Immature natural killer cell (primary cell): ENCODE results near the gene PBX1. TPM values are rescaled to one million over a fixed set of nuclear protein-coding genes. Genes with fewer than 3 reads are reported as not detected.
"Not testable (repeated sequence)": the region's sequence is repeated elsewhere in the genome, so short reads cannot be mapped to it uniquely, and the experiment has no call there.

Source experiments
- DNase-seq, 3 donors: peaks; one replicate each; pipeline ENCODE4 v3.0.0; 2022; ENCODE audit warnings: mixed read lengths in 1 of 3
- H3K27ac Mint-ChIP-seq, 6 donors: one replicate each; pipeline ENCODE4 v1.8.0; 2020; ENCODE audit warnings: mixed read lengths in 6 of 6, mild to moderate bottlenecking in 5 of 6, inconsistent platforms in 4 of 6, moderate library complexity in 3 of 6
- H3K27me3 Mint-ChIP-seq, 3 donors: one replicate each; pipeline ENCODE4 v1.8.0; 2020 to 2021; ENCODE audit warnings: low read depth in 3 of 3, mild to moderate bottlenecking in 3 of 3, mixed read lengths in 3 of 3, moderate library complexity in 3 of 3, inconsistent platforms in 1 of 3
- H3K36me3 Mint-ChIP-seq, 3 donors: one replicate each; pipeline ENCODE4 v1.8.0; 2020; ENCODE audit warnings: mixed read lengths in 3 of 3, inconsistent platforms in 2 of 3, mild to moderate bottlenecking in 2 of 3
- H3K4me1 Mint-ChIP-seq, 2 donors: one replicate each; pipeline ENCODE4 v1.8.0; 2020; ENCODE audit warnings: inconsistent platforms in 2 of 2, mild to moderate bottlenecking in 2 of 2, mixed read lengths in 2 of 2, moderate library complexity in 1 of 2
- H3K4me3 Mint-ChIP-seq, 5 donors: one replicate each; pipeline ENCODE4 v1.8.0; 2020; ENCODE audit warnings: mild to moderate bottlenecking in 5 of 5, mixed read lengths in 5 of 5, inconsistent platforms in 3 of 5, moderate library complexity in 3 of 5
- H3K9me3 Mint-ChIP-seq, 6 donors: one replicate each; pipeline ENCODE4 v1.8.0; 2020; ENCODE audit warnings: mild to moderate bottlenecking in 6 of 6, mixed read lengths in 6 of 6, inconsistent platforms in 4 of 6, moderate library complexity in 3 of 6
- polyA plus RNA-seq, 3 donors: library from polyadenylated mRNA; unstranded; fragments of 300-500 nt; fragmentation: Illumina TruSeq; gene quantifications; one replicate each; pipeline ENCODE4 v1.2.3, GENCODE V29; 2021

The PBX1 gene
- under 1 TPM in 2 of 3 donors, not detected in 1; 0.40 to 0.72 TPM for polyA plus RNA-seq

DNA sequence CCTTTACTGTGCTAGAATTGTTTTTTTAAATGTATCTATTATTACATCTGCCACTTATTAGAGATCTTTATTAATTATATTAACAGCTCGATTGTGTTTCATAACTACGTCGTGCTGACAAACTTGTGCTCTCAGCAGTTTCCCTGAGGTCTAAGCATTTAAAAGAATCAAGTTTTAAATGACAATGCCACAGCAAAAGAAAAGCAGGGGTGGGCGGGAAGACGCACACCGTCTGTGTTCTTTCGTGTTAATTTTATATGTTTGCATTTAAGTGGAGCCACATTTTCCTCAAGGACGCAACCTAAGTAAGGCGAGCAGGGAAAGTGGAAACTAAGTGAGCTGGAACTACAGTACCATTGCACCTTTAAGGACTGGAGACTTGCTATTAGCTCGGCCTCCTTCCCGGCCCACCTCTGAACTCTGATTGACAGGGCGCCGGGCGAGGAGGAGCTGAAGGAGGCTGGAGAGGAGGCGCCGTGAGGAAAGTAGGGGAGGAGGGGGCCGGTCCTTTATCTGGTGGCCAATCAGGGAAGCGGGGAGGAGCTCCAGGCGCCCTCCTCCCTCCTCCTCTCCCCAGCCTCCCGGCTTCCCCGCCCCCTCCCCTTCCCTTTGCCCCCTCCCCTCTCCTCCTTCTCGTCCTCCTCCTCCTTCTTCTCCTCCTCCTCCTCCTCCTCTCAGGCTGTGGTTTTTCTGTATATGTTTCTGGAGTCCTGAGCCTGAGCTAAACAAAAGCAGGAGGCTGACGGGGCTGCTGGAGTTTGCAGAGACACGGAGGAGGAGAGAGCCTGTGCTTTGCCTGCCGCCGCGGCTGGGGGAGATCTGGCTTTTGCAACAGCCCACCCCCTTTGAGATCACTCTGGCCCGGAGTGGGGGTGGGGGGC, at the start of gene PBX1:
Gene PBX1 (plus strand): TSS at position 724 of the 881 bp plus-strand sequence.
- H3K36me3 Mint-ChIP-seq, result peaks cover 0 to 3% (median 0%) of the 10 kb centered on the region in 3 donors
- peaks cover 16 to 35% of the 10 kb centered on the region in 2 donors for H3K4me1 Mint-ChIP-seq
- peaks cover 2 to 8% (median 5%) of the 10 kb centered on the region in 3 donors for H3K27me3 Mint-ChIP-seq
- H3K27ac Mint-ChIP-seq, result no peak within 1 kb of the TSS
- peak within 1 kb of the TSS; percentile 67 to 88 (median 79) for H3K4me3 Mint-ChIP-seq
- DNase-seq, result peak; percentile 79 to 82 (median 80)
- H3K9me3 Mint-ChIP-seq, result no peaks in the 10 kb centered on the region

DNA sequence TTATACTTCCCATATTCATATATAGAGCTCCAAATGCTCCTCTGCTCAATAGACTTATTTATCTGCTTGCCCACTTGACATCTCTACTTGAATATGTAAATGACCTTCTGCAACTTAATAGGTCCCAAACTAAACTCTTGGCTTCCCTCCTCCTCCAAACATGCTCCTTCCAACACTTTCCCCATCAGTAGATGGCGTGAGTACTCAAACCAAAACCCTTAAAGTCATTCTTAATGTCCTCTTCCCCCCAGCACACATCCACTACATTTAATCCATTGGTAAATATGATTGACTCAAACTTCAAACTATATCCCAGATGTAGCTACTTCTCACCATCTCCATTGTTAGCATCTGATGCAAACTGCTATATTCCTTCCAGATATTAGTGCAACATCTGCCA, 48.5 kb upstream of the PBX1 start:
- no peak overlapping the region for H3K27ac Mint-ChIP-seq
- H3K36me3 Mint-ChIP-seq, result no peaks in the 10 kb centered on the region

GRCh38 chr1:164511001-164511705, 47.8 kb upstream of the PBX1 start:
- Mint-ChIP-seq H3K27ac (no peak overlapping the region), H3K9me3 (no peaks in the 10 kb centered on the region), H3K4me1 (no peaks in the 10 kb centered on the region), H3K36me3 (no peaks in the 10 kb centered on the region), H3K27me3 (peaks cover 0 to 5% (median 0%) of the 10 kb centered on the region in 3 donors), H3K4me3 (no peak overlapping the region)
- DNase-seq, result no peak

More for the DNA sequence above, 48.5 kb upstream of the PBX1 start:
- no peak for DNase-seq
- Mint-ChIP-seq H3K9me3 (no peaks in the 10 kb centered on the region), H3K4me1 (no peaks in the 10 kb centered on the region), H3K4me3 (no peak overlapping the region), H3K27me3 (peaks cover 0 to 6% (median 0%) of the 10 kb centered on the region in 3 donors)

GRCh38 chr1:164515231-164515630, 43.8 kb upstream of the PBX1 start:
- Mint-ChIP-seq H3K4me1 (peaks cover 2 to 6% of the 10 kb centered on the region in 2 donors), H3K9me3 (no peaks in the 10 kb centered on the region), H3K27ac (no peak overlapping the region), H3K36me3 (no peaks in the 10 kb centered on the region), H3K4me3 (no peak overlapping the region), H3K27me3 (peaks cover 0 to 4% (median 0%) of the 10 kb centered on the region in 3 donors)
- DNase-seq, result no peak

GRCh38 chr1:164515711-164516331, 43.2 kb upstream of the PBX1 start:
- Mint-ChIP-seq H3K4me3 (no peak overlapping the region), H3K27ac (no peak overlapping the region), H3K36me3 (no peaks in the 10 kb centered on the region), H3K4me1 (peaks cover 2 to 6% of the 10 kb centered on the region in 2 donors), H3K27me3 (peaks cover 0 to 4% (median 2%) of the 10 kb centered on the region in 3 donors), H3K9me3 (no peaks in the 10 kb centered on the region)
- no peak for DNase-seq

DNA sequence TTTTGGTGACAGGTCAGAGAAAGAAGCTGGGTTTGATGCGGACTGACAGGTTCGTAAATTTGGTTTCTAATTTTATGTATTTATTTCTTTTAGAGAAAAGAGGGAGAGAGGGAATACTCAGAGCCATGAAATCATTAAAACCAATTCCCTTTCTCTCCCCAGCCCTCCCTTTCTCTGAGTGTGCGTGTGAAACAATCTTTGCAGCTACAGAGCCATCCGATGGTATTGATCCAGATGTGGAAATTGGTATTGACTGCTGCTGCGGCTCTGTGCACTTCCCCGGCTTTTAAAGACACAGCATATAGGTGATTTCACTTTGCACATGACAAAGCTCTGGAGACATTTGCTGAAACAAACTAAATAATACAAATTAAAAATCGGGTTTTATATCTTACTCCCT, 42.4 kb upstream of the PBX1 start:
- peaks cover 2 to 6% of the 10 kb centered on the region in 2 donors for H3K4me1 Mint-ChIP-seq
- H3K27ac Mint-ChIP-seq, result no peak overlapping the region
- H3K36me3 Mint-ChIP-seq, result no peaks in the 10 kb centered on the region
- no peaks in the 10 kb centered on the region for H3K9me3 Mint-ChIP-seq
- DNase-seq, result no peak
- peaks cover 0 to 6% (median 4%) of the 10 kb centered on the region in 3 donors for H3K27me3 Mint-ChIP-seq
- H3K4me3 Mint-ChIP-seq, result no peak overlapping the region

DNA sequence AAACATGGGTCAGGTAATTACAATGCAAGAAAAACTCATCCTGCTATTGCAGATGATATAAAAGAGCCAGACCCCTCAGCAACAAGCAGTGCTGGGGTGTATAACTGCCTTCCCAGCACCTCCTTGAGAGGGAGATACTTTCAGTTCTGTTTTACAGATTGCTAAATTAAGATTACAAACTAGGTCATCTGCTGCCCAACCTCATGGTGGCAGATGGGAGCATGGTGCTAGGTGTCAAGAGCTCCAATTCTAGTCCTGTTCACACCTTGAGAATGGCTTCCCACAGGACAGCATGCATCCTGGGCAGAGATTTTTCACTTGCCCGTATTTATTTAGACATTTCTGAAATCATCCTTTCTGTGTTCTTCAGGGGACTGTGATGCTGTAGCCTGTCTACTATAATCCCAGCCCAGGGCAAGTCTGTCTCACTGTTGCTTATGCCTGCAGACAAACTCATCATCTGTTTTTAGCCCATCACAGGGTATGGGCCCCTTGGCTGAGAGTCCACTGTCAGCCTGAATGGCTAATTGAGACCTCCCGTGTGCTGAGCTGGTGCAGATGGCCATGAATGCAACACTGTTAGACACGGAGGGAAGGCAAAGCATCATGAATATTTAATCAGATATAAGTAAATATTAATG, 40.2 kb upstream of the PBX1 start:
- Mint-ChIP-seq H3K9me3 (no peaks in the 10 kb centered on the region), H3K4me3 (no peak overlapping the region), H3K36me3 (no peaks in the 10 kb centered on the region), H3K4me1 (peaks cover 2 to 6% of the 10 kb centered on the region in 2 donors), H3K27ac (no peak overlapping the region), H3K27me3 (peaks cover 0 to 9% (median 5%) of the 10 kb centered on the region in 3 donors)
- no peak for DNase-seq

DNA sequence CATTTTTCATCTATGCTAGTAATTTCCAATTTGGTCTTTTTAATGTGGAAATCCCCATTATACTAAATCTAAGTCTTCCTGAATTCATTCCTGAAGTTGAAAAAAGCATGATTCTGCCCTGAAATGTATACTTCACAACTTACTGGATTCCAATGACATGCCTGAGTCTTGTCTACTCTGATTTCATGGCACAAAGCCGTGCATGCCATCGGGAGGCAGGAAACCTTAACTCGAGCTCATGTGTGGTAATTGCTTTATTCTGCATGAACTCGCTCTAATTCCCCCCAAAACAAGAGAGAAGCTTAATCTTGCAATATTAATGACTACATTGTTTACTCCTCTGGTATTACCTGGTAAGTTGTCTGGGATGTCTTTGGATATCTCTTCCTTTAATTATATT, 39.6 kb upstream of the PBX1 start:
- peaks cover 0 to 9% (median 5%) of the 10 kb centered on the region in 3 donors for H3K27me3 Mint-ChIP-seq
- no peak overlapping the region for H3K27ac Mint-ChIP-seq
- H3K4me1 Mint-ChIP-seq, result peaks cover 2 to 6% of the 10 kb centered on the region in 2 donors
- H3K4me3 Mint-ChIP-seq, result no peak overlapping the region
- H3K9me3 Mint-ChIP-seq, result no peaks in the 10 kb centered on the region
- no peaks in the 10 kb centered on the region for H3K36me3 Mint-ChIP-seq
- no peak for DNase-seq

DNA sequence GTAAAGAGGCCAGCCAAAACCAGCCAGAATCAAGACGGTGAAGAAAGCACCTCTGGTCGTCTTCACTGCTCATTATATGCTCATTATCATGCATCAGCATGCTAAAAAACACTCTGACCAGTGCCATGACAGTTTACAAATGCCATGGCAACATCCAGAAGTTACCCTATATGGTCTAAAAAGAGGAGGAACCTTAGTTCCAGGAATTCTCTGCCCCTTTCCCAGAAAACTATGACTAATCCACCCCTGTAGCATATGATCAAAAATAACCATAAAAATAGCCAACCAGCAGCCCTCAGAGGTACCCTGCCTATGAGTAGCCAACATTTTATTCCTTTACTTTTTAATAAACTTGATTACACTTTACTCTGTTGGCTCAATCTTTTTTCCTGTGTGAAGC, 34.2 kb upstream of the PBX1 start:
- Mint-ChIP-seq H3K27me3 (peaks cover 0 to 10% (median 9%) of the 10 kb centered on the region in 3 donors), H3K9me3 (peaks cover 0 to 14% (median 9%) of the 10 kb centered on the region in 6 donors), H3K4me3 (no peak overlapping the region), H3K36me3 (peaks cover 0 to 4% (median 0%) of the 10 kb centered on the region in 3 donors), H3K4me1 (no peaks in the 10 kb centered on the region), H3K27ac (no peak overlapping the region)
- no peak for DNase-seq

- Mint-ChIP-seq H3K27ac (no peak overlapping the region), H3K36me3 (no peaks in the 10 kb centered on the region), H3K27me3 (peaks cover 0 to 3% (median 0%) of the 10 kb centered on the region in 3 donors), H3K9me3 (no peaks in the 10 kb centered on the region), H3K4me1 (no peaks in the 10 kb centered on the region), H3K4me3 (no peak overlapping the region)
- DNase-seq, result no peak
Measured at GRCh38 chr1:164534863-164535610, 23.9 kb upstream of the PBX1 start.

- not testable (repeated sequence) for H3K27ac Mint-ChIP-seq, H3K4me3 Mint-ChIP-seq, DNase-seq, H3K27me3 Mint-ChIP-seq, H3K4me1 Mint-ChIP-seq
- peaks cover 0 to 14% (median 4%) of the 10 kb centered on the region in 3 donors for H3K36me3 Mint-ChIP-seq
- peaks cover 0 to 17% (median 12%) of the 10 kb centered on the region in 6 donors for H3K9me3 Mint-ChIP-seq
Measured at GRCh38 chr1:164552463-164552988, 6.5 kb upstream of the PBX1 start.

GRCh38 chr1:164557270-164557669, 1.7 kb upstream of the PBX1 start:
- Mint-ChIP-seq H3K4me3 (no peak overlapping the region), H3K9me3 (peaks cover 0 to 8% (median 5%) of the 10 kb centered on the region in 6 donors), H3K27ac (no peak overlapping the region), H3K27me3 (peaks cover 2 to 11% (median 5%) of the 10 kb centered on the region in 3 donors), H3K4me1 (peaks cover 16 to 35% of the 10 kb centered on the region in 2 donors), H3K36me3 (peaks cover 0 to 9% (median 0%) of the 10 kb centered on the region in 3 donors)
- DNase-seq, result no peak
